ENCODE results near the gene FAM83E. TPM values are rescaled to one million over a fixed set of nuclear protein-coding genes. Genes with fewer than 3 reads are reported as not detected.

Gene FAM83E
- total RNA-seq, 6 donors from 2014 or later = 24.0 to 87.3 (median 43.3) TPM

- TF ChIP-seq CTCF (IDR thresholded peaks at IDR 0.05) = no peak
- no peak for TF ChIP-seq POLR2AphosphoS5 (IDR thresholded peaks at IDR 0.05)
- TF ChIP-seq POLR2A (IDR thresholded peaks at IDR 0.05) = no peak
- TF ChIP-seq EP300 (IDR thresholded peaks at IDR 0.05) = no peak
- no peaks in the 10 kb centered on the region for H3K36me3 ChIP-seq
- 76 to 82% methylated on average over 22 to 23 of the region's 23 CpGs for WGBS, 2 donors
- DNase-seq = peak in 1 of 2 donors; percentile 69
- no peaks in the 10 kb centered on the region for H3K27me3 ChIP-seq
- H3K9me3 ChIP-seq = no peaks in the 10 kb centered on the region
- no peak for ATAC-seq (ENCODE audit: low FRiP score in 2 of 2)
- no peak overlapping the region for H3K27ac ChIP-seq
- no peak overlapping the region for H3K4me3 ChIP-seq
- peaks cover 0 to 10% (median 0%) of the 10 kb centered on the region in 4 donors for H3K4me1 ChIP-seq
Measured at GRCh38 chr19:48575931-48576622, 38.8 kb downstream of the FAM83E start.

- no peak for TF ChIP-seq EP300 (IDR thresholded peaks at IDR 0.05)
- no peak for TF ChIP-seq POLR2AphosphoS5 (IDR thresholded peaks at IDR 0.05)
- no peak for TF ChIP-seq POLR2A (IDR thresholded peaks at IDR 0.05)
- no peak for TF ChIP-seq CTCF (IDR thresholded peaks at IDR 0.05)
- ATAC-seq (ENCODE audit: low FRiP score in 2 of 2) (no peak), DNase-seq (no peak)
- Histone ChIP-seq H3K4me3 (no peak overlapping the region), H3K4me1 (peaks cover 1 to 17% (median 5%) of the 10 kb centered on the region in 4 donors), H3K9me3 (no peaks in the 10 kb centered on the region), H3K36me3 (no peaks in the 10 kb centered on the region), H3K27ac (peak overlapping the region in 3 of 4 donors; percentile 16 to 57 (median 39)), H3K27me3 (no peaks in the 10 kb centered on the region)
- WGBS, 2 donors = 89 to 91% methylated on average over 12 of the region's 12 CpGs
Measured at GRCh38 chr19:48573163-48573505, 41.7 kb downstream of the FAM83E start.

GRCh38 chr19:48571378-48572162, 43.3 kb downstream of the FAM83E start:
- ATAC-seq (ENCODE audit: low FRiP score in 2 of 2) (peak in 1 of 2 donors; percentile 64), DNase-seq (peak in 1 of 2 donors; percentile 81)
- Histone ChIP-seq H3K36me3 (no peaks in the 10 kb centered on the region), H3K4me3 (no peak overlapping the region), H3K27ac (peak overlapping the region in 2 of 4 donors; percentile 30 to 63), H3K4me1 (peaks cover 5 to 22% (median 9%) of the 10 kb centered on the region in 4 donors), H3K9me3 (no peaks in the 10 kb centered on the region), H3K27me3 (no peaks in the 10 kb centered on the region)
- no peak for TF ChIP-seq POLR2AphosphoS5 (IDR thresholded peaks at IDR 0.05)
- no peak for TF ChIP-seq CTCF (IDR thresholded peaks at IDR 0.05)
- TF ChIP-seq POLR2A (IDR thresholded peaks at IDR 0.05) = peak in 1 of 4 donors; percentile 2
- no peak for TF ChIP-seq EP300 (IDR thresholded peaks at IDR 0.05)
- WGBS, 2 donors = 68 to 69% methylated on average over 5 of the region's 5 CpGs

GRCh38 chr19:48569814-48570213, 45.1 kb downstream of the FAM83E start:
- 53 to 54% methylated on average over 11 of the region's 11 CpGs for WGBS, 2 donors
- no peak for ATAC-seq (ENCODE audit: low FRiP score in 2 of 2)
- peak overlapping the region in 1 of 4 donors; percentile 7 for H3K27ac ChIP-seq
- H3K36me3 ChIP-seq = no peaks in the 10 kb centered on the region
- no peak for DNase-seq
- peaks cover 5 to 22% (median 9%) of the 10 kb centered on the region in 4 donors for H3K4me1 ChIP-seq
- H3K9me3 ChIP-seq = no peaks in the 10 kb centered on the region
- H3K4me3 ChIP-seq = no peak overlapping the region
- TF ChIP-seq CTCF (IDR thresholded peaks at IDR 0.05) = no peak
- TF ChIP-seq POLR2A (IDR thresholded peaks at IDR 0.05) = no peak
- no peak for TF ChIP-seq POLR2AphosphoS5 (IDR thresholded peaks at IDR 0.05)
- TF ChIP-seq EP300 (IDR thresholded peaks at IDR 0.05) = no peak
- no peaks in the 10 kb centered on the region for H3K27me3 ChIP-seq

Data from upper lobe of left lung (tissue), 6 donors.